GM10248 (cell line): ENCODE results near the gene ACTL8.

Experiments
- CTCF ChIA-PET: fragments of 300-600 bp; sonication (Branson Sonifier 250); formaldehyde crosslinking; extraction: SDS; loops from one replicate; lab custom pipeline; 2021; ENCODE audit warnings: antibody characterized with exemption; lab: Yijun Ruan, JAX
- POLR2A ChIA-PET: fragments of 350-650 bp; sonication (Branson Sonifier 250); formaldehyde crosslinking; extraction: SDS; loops from one replicate; lab custom pipeline; 2020; ENCODE audit warnings: antibody characterized with exemption; lab: Yijun Ruan, JAX
- DNase-seq: peaks from one replicate; pipeline ENCODE4 v3.0.0; 2012; ENCODE audit errors: extremely low spot score
- TF ChIP-seq, protein P1 (sequence below): IDR thresholded peaks from 2 replicates; pipeline ENCODE4 v1.5.1; 2012; ENCODE audit warnings: mild to moderate bottlenecking, low read depth; ENCODE audit errors: extremely low read depth, missing control alignments, control extremely low read depth

The ACTL8 gene

DNA sequence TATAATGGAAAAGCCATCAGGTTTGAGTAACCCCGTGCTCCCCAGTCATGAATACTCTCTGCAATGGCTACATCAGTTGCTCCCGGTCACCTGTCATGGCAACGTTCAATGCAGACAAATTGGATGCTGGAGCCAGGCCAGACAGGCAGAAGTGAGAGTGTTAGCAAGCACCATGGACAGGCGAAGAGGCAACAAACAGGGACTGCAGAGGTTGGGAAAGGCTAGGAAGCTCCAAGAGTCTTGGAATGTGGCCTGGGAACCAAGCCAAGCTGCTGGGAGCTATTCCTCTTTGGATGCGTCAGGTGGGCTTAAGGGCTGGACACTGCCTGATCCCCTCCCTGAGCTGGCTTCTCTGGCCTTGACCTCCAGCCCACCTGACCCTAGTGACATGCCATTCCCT is 102.9 kb downstream of the ACTL8 start:
- POLR2A ChIA-PET = no interaction called here
- CTCF ChIA-PET = no interaction called here
- no peak for DNase-seq
- TF ChIP-seq, protein P1, sequence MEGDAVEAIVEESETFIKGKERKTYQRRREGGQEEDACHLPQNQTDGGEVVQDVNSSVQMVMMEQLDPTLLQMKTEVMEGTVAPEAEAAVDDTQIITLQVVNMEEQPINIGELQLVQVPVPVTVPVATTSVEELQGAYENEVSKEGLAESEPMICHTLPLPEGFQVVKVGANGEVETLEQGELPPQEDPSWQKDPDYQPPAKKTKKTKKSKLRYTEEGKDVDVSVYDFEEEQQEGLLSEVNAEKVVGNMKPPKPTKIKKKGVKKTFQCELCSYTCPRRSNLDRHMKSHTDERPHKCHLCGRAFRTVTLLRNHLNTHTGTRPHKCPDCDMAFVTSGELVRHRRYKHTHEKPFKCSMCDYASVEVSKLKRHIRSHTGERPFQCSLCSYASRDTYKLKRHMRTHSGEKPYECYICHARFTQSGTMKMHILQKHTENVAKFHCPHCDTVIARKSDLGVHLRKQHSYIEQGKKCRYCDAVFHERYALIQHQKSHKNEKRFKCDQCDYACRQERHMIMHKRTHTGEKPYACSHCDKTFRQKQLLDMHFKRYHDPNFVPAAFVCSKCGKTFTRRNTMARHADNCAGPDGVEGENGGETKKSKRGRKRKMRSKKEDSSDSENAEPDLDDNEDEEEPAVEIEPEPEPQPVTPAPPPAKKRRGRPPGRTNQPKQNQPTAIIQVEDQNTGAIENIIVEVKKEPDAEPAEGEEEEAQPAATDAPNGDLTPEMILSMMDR = no peak

- ChIA-PET CTCF (no interaction called here), POLR2A (no interaction called here)
- no peak for DNase-seq
- TF ChIP-seq, protein P1 = no peak
Measured at GRCh38 chr1:17860812-17861211, 105.7 kb downstream of the ACTL8 start.

DNA sequence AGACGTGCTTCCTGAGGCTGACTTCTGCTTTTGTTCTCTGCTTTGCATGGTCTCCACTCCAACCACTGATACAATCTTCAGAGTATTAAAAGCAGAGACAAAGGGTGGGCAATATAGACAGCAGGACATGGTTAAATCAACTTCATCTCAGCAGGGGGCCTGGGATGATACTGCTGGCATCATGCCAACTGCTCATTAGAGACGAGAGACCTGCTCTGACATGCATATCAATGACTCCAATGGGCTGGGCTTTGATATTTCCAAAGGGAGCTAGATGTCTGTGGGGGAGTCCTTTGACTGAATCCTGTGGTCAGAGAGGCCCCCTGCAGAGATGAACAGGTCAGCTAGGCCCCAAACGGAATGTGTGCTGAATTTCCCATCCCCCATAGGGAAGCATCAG is 106.6 kb downstream of the ACTL8 start:
- POLR2A ChIA-PET = no interaction called here
- TF ChIP-seq, protein P1 = no peak
- CTCF ChIA-PET = no interaction called here
- DNase-seq = no peak

GRCh38 chr1:17862121-17862520 is 107.0 kb downstream of the ACTL8 start:
- POLR2A ChIA-PET = no interaction called here
- DNase-seq = no peak
- TF ChIP-seq, protein P1 = no peak
- CTCF ChIA-PET = no interaction called here

- DNase-seq = no peak
- TF ChIP-seq, protein P1 = no peak
- POLR2A ChIA-PET = no interaction called here
- CTCF ChIA-PET = no interaction called here
Measured at GRCh38 chr1:17865912-17866739, 111.0 kb downstream of the ACTL8 start.

- ChIA-PET CTCF (no interaction called here), POLR2A (no interaction called here)
- TF ChIP-seq, protein P1 = no peak
- DNase-seq = no peak
Measured at GRCh38 chr1:17866740-17867029, 111.6 kb downstream of the ACTL8 start.

- TF ChIP-seq, protein P1 = no peak
- CTCF ChIA-PET = no interaction called here
- POLR2A ChIA-PET = no interaction called here
- no peak for DNase-seq
Measured at GRCh38 chr1:17867470-17867869, 112.3 kb downstream of the ACTL8 start.
